Cardiac muscle cell (in vitro differentiated cells and primary cell): ENCODE measurements around the gene UBE2H. TPM values are rescaled to one million over a fixed set of nuclear protein-coding genes. Genes with fewer than 3 reads are reported as not detected.
A peak's percentile ranks its signal among the peaks of the same experiment; 100 is the strongest.

ENCODE experiments used
- DNase-seq, 2 donors: peaks; one replicate each; pipeline versions ENCODE4 v3.0.0 to v3.0.0-alpha.2; 2010 to 2017; ENCODE audit warnings: low read depth in 1 of 2, low spot score in 1 of 2
- H3K27ac ChIP-seq: fragments of 200-600 bp; sonication (generic); 2 replicates; pipeline ENCODE4 v1.5.1; 2016
- H3K27me3 ChIP-seq: fragments of 200-600 bp; sonication (generic); 2 replicates; pipeline ENCODE4 v1.6.0; 2016; ENCODE audit warnings: control low read depth
- H3K36me3 ChIP-seq: fragments of 200-600 bp; sonication (generic); 2 replicates; pipeline ENCODE4 v1.5.1; 2016; ENCODE audit warnings: control low read depth
- H3K4me1 ChIP-seq: fragments of 200-600 bp; sonication (generic); 2 replicates; pipeline ENCODE4 v1.8.1; 2017; ENCODE audit warnings: low read depth, mild to moderate bottlenecking, mixed run types
- H3K4me3 ChIP-seq: fragments of 200-600 bp; sonication (generic); 2 replicates; pipeline ENCODE4 v1.5.1; 2016; ENCODE audit warnings: mild to moderate bottlenecking
- H3K9me3 ChIP-seq: fragments of 200-600 bp; sonication (generic); 2 replicates; pipeline ENCODE4 v1.5.1; 2017; ENCODE audit warnings: low read depth, mild to moderate bottlenecking, control low read depth
- CTCF ChIP-seq: IDR thresholded peaks from 2 replicates; pipeline ENCODE4 v1.5.1; 2012; ENCODE audit warnings: low read depth, mild to moderate bottlenecking, low read length
- polyA plus RNA-seq: library from polyadenylated mRNA; unstranded; fragments of >200 nt; fragmentation: Nextera tagmentation; extraction: Ambion mirVana; gene quantifications from 2 replicates; pipeline ENCODE4 v1.2.1, GENCODE V29; 2016
- total RNA-seq: library from RNA; depleted of rRNA; stranded (reverse); fragments of >200 nt; gene quantifications from 2 replicates; pipeline ENCODE4 v1.2.3, GENCODE V29; 2016

UBE2H gene
- 172 and 409 TPM in 2 replicates for total RNA-seq
- 140 and 178 TPM in 2 replicates for polyA plus RNA-seq

DNA sequence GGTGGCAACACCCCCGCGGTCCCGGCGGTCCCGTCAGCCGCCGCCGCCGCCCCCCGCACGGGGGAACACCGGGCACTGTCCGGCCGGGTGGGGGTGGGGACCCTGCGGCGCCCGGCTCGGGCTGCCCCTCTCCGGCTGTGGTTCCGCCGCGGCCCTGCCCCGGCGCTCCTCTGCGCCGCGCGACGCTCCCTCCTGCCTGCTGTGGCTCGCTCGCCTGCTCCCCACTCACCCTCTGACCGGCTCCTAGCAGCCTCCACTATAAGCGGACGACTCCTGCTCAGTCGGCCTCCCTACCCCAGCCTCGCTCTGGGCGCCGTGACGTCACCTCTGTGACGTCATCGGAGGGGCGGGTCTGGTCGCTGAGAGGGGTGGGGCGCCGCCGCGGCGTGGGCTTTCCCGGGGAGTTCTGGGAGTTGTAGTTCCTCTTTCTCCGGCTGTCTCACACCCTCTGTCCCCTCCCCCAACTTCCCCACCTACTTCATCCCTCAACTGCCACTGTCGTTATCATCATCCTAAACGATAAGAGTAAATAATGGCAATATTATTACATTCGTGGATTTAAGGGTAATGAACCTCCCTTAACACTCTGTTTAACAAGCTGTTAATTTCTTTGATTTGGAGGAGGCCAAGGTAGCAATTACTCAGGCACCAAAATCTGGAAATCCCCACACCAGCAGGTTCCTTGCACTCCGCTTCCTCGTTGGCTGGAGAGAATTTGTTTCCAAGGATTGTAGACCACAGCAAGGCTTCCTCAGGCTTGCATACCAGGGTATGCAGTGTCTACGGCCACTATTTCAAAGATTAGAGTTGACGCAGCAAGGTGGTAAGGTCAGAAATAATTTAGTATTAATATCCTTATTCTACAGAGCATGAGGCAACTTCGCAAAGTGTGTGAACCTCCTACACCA, at the start of gene UBE2H:
Gene UBE2H (minus strand): TSS at position 308 of the 908 bp plus-strand sequence. CDS start 405 bp downstream, outside the sequence.
- Histone ChIP-seq H3K27me3 (no peaks in the 10 kb centered on the region), H3K36me3 (no peaks in the 10 kb centered on the region), H3K9me3 (no peaks in the 10 kb centered on the region), H3K4me1 (peaks cover 5% of the 10 kb centered on the region), H3K27ac (peak within 1 kb of the TSS; percentile 94), H3K4me3 (peak within 1 kb of the TSS; percentile 84)
- peak; percentile 91 to 95 for DNase-seq
- TF ChIP-seq CTCF = no peak

GRCh38 chr7:129998446-129998845, 45.7 kb upstream of the UBE2H start:
- no peak for DNase-seq
- H3K9me3 ChIP-seq = no peaks in the 10 kb centered on the region
- TF ChIP-seq CTCF = no peak
- H3K27me3 ChIP-seq = no peaks in the 10 kb centered on the region
- H3K27ac ChIP-seq = no peak overlapping the region
- H3K36me3 ChIP-seq = no peaks in the 10 kb centered on the region
- H3K4me1 ChIP-seq = no peaks in the 10 kb centered on the region
- H3K4me3 ChIP-seq = no peak overlapping the region

GRCh38 chr7:129997285-129997684, 44.5 kb upstream of the UBE2H start:
- H3K27ac ChIP-seq = no peak overlapping the region

DNA sequence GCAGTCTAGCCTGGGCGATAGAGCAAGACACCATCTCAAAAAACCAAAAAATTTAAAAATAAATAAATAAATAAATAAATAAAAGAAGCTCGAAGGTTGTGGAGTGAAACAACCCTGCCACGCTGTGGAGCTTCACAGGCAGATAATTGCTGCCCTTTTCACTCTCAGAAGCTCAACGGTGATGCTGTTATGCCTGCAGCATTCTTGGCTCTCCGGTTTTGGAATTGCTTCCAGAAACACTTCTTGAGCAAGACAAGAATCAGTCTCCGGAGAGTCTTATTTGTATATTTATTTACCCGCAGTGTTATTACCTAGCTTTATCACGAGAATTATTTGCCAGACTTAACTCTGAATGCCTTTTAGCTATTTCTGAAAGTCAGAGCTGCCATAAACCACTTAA, 40.5 kb upstream of the UBE2H start:
- TF ChIP-seq CTCF = no peak
- Histone ChIP-seq H3K4me3 (no peak overlapping the region), H3K4me1 (no peaks in the 10 kb centered on the region), H3K27ac (no peak overlapping the region), H3K27me3 (no peaks in the 10 kb centered on the region), H3K9me3 (no peaks in the 10 kb centered on the region), H3K36me3 (no peaks in the 10 kb centered on the region)
- no peak for DNase-seq

More at GRCh38 chr7:129997285-129997684, 44.5 kb upstream of the UBE2H start:
- Histone ChIP-seq H3K4me3 (no peak overlapping the region), H3K9me3 (no peaks in the 10 kb centered on the region), H3K27me3 (no peaks in the 10 kb centered on the region), H3K36me3 (no peaks in the 10 kb centered on the region), H3K4me1 (no peaks in the 10 kb centered on the region)
- no peak for DNase-seq
- TF ChIP-seq CTCF = no peak

- Histone ChIP-seq H3K4me1 (no peaks in the 10 kb centered on the region), H3K27me3 (no peaks in the 10 kb centered on the region), H3K36me3 (no peaks in the 10 kb centered on the region), H3K4me3 (no peak overlapping the region), H3K27ac (no peak overlapping the region), H3K9me3 (no peaks in the 10 kb centered on the region)
- no peak for TF ChIP-seq CTCF
- DNase-seq = no peak
These were observed 37.8 kb upstream of the UBE2H start for GRCh38 chr7:129990403-129991192.
